ENCODE measurements around the gene RGS16. TPM values are rescaled to one million over a fixed set of nuclear protein-coding genes. Genes with fewer than 3 reads are reported as not detected.

The RGS16 gene
- total and polyA plus RNA-seq, 8 donors, result 0.58 to 29.0 (median 1.9) TPM; not detected in 1

DNA sequence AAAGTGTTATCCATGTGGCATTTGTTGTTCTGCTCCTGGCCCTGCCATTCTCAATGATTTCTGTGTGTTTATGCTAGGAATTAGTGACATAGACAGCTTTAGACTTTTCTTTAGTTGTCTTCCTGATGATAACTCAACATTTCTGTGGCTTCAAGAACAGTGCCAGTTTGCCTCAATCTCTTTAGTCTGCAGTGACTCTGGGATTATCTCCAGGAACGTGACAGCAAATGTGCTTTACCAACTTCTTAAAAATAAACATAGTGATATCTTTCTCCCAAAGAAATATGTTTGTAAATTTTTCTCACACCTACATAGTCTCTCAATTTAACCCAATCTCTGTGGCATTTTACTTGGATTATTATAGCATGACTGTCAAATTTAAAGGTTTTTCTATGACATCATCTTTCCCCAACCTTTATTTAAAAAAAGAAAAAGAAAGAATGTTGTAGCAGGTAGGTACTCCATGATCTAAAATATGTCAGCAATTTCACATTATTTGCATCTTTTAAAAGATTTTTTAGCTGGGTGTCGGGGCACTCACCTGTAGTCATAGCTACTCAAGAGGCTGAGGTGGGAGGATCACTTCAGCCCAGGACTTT is 39.7 kb downstream of the RGS16 start:
- no peaks in the 10 kb centered on the region for H3K4me1 ChIP-seq
- TF ChIP-seq, protein P1, sequence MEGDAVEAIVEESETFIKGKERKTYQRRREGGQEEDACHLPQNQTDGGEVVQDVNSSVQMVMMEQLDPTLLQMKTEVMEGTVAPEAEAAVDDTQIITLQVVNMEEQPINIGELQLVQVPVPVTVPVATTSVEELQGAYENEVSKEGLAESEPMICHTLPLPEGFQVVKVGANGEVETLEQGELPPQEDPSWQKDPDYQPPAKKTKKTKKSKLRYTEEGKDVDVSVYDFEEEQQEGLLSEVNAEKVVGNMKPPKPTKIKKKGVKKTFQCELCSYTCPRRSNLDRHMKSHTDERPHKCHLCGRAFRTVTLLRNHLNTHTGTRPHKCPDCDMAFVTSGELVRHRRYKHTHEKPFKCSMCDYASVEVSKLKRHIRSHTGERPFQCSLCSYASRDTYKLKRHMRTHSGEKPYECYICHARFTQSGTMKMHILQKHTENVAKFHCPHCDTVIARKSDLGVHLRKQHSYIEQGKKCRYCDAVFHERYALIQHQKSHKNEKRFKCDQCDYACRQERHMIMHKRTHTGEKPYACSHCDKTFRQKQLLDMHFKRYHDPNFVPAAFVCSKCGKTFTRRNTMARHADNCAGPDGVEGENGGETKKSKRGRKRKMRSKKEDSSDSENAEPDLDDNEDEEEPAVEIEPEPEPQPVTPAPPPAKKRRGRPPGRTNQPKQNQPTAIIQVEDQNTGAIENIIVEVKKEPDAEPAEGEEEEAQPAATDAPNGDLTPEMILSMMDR (IDR thresholded peaks at IDR 0.05), result no peak
- TF ChIP-seq POLR2A (IDR thresholded peaks at IDR 0.05), result no peak
- no peak for TF ChIP-seq EP300 (IDR thresholded peaks at IDR 0.05)
- TF ChIP-seq POLR2AphosphoS5 (IDR thresholded peaks at IDR 0.05), result no peak
- H3K27me3 ChIP-seq, result no peaks in the 10 kb centered on the region
- H3K9me3 ChIP-seq, result no peaks in the 10 kb centered on the region
- intact Hi-C loops (cut with DNase I; ENCODE audit: low total_unique reads), result no loop called here
- DNase-seq, result no peak
- WGBS, 5 donors, result 62 to 70% (median 63%) methylated on average over 2 of the region's 2 CpGs
- no peak overlapping the region for H3K27ac ChIP-seq
- no peak overlapping the region for H3K4me3 ChIP-seq
- no peaks in the 10 kb centered on the region for H3K36me3 ChIP-seq

- H3K36me3 ChIP-seq, result no peaks in the 10 kb centered on the region
These were observed 41.1 kb downstream of the RGS16 start for GRCh38 chr1:182563095-182563494.

DNA sequence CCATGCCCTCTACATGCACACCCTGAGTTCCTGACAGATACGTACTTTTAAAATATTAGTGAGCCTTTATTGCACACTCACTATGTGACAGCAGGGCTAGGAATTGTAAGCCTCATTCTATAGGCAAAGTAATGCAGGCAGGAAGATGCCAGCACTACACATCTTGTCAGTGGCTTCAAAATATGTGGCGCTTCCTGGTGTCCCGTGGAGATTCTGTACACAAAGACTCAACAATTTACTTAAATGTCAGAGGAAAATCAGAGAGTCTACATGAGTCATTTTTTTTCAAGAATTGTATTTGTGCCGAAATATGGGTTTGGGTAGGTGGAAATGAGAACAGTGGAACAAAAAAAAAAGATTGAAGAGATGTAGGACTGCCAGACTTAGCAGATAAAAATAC is 42.7 kb downstream of the RGS16 start:
- H3K36me3 ChIP-seq, result no peaks in the 10 kb centered on the region
- 59 to 68% (median 61%) methylated on average over 4 of the region's 4 CpGs for WGBS, 5 donors
- H3K9me3 ChIP-seq, result no peaks in the 10 kb centered on the region
- H3K27ac ChIP-seq, result no peak overlapping the region
- TF ChIP-seq, protein P1 (IDR thresholded peaks at IDR 0.05), result no peak
- no peak for TF ChIP-seq POLR2AphosphoS5 (IDR thresholded peaks at IDR 0.05)
- TF ChIP-seq POLR2A (IDR thresholded peaks at IDR 0.05), result no peak
- no peak for TF ChIP-seq EP300 (IDR thresholded peaks at IDR 0.05)
- DNase-seq, result no peak
- intact Hi-C loops (cut with DNase I; ENCODE audit: low total_unique reads), result no loop called here
- no peaks in the 10 kb centered on the region for H3K27me3 ChIP-seq
- H3K4me1 ChIP-seq, result no peaks in the 10 kb centered on the region
- no peak overlapping the region for H3K4me3 ChIP-seq

More at GRCh38 chr1:182563095-182563494, 41.1 kb downstream of the RGS16 start:
- H3K4me1 ChIP-seq, result no peaks in the 10 kb centered on the region
- intact Hi-C loops (cut with DNase I; ENCODE audit: low total_unique reads), result no loop called here
- H3K27me3 ChIP-seq, result no peaks in the 10 kb centered on the region
- no peak for DNase-seq
- no peak overlapping the region for H3K27ac ChIP-seq
- TF ChIP-seq POLR2AphosphoS5 (IDR thresholded peaks at IDR 0.05), result no peak
- TF ChIP-seq, protein P1 (IDR thresholded peaks at IDR 0.05), result no peak
- TF ChIP-seq EP300 (IDR thresholded peaks at IDR 0.05), result no peak
- TF ChIP-seq POLR2A (IDR thresholded peaks at IDR 0.05), result no peak
- 82 to 90% (median 84%) methylated on average over 4 of the region's 4 CpGs for WGBS, 5 donors
- no peaks in the 10 kb centered on the region for H3K9me3 ChIP-seq
- no peak overlapping the region for H3K4me3 ChIP-seq

- DNase-seq, result no peak
- Histone ChIP-seq H3K9me3 (no peaks in the 10 kb centered on the region), H3K4me3 (no peak overlapping the region), H3K27ac (no peak overlapping the region), H3K4me1 (no peaks in the 10 kb centered on the region), H3K27me3 (no peaks in the 10 kb centered on the region), H3K36me3 (no peaks in the 10 kb centered on the region)
- intact Hi-C loops (cut with DNase I; ENCODE audit: low total_unique reads), result no loop called here
- TF ChIP-seq POLR2AphosphoS5 (IDR thresholded peaks at IDR 0.05), result no peak
- no peak for TF ChIP-seq EP300 (IDR thresholded peaks at IDR 0.05)
- TF ChIP-seq POLR2A (IDR thresholded peaks at IDR 0.05), result no peak
- 63 to 75% (median 69%) methylated on average over 7 of the region's 7 CpGs for WGBS, 5 donors
These were observed 43.7 kb downstream of the RGS16 start for GRCh38 chr1:182560392-182560984.

- TF ChIP-seq EP300 (IDR thresholded peaks at IDR 0.05), result no peak
- TF ChIP-seq, protein P1 (IDR thresholded peaks at IDR 0.05), result no peak
- TF ChIP-seq POLR2A (IDR thresholded peaks at IDR 0.05), result no peak
- no peak for TF ChIP-seq POLR2AphosphoS5 (IDR thresholded peaks at IDR 0.05)
- H3K9me3 ChIP-seq, result peaks cover 0 to 17% (median 11%) of the 10 kb centered on the region in 4 donors
- H3K4me1 ChIP-seq, result no peaks in the 10 kb centered on the region
- no peak overlapping the region for H3K4me3 ChIP-seq
- no peaks in the 10 kb centered on the region for H3K27me3 ChIP-seq
- no peak overlapping the region for H3K27ac ChIP-seq
- intact Hi-C loops (cut with DNase I; ENCODE audit: low total_unique reads), result no loop called here
- no peak for DNase-seq
- no peaks in the 10 kb centered on the region for H3K36me3 ChIP-seq
These were observed 47.9 kb downstream of the RGS16 start for GRCh38 chr1:182556279-182556678.

Measured in stomach (tissue), 9 donors.